ENCODE data around the gene DYSF.

DNA sequence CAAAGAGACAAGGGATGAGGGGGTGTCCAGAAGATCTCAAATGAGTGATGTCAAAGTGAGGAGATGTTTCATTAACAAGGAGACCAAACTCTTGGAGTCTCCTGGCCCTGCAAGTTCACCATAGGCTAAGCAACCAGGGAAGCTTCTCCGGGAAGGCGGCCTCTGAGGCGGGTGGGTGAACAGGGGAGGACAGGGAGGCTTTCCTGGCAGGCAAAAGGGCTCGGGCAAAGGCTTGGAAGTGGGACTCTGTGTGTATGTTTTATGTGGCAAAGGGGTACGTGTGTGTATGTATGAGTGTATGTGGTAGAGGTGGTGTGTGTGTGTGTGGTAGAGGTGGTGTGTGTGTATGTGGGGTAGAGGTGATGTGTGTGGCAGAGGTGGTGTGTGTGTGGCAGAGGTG, 163.9 kb downstream of the DYSF start:
- TF ChIP-seq GATA2 (IDR thresholded peaks at IDR 0.05; ENCODE audit: low read depth, low read length): no peak
- no peak for TF ChIP-seq GATA3 (IDR thresholded peaks at IDR 0.05; ENCODE audit: low read depth, low read length)

Data from SH-SY5Y (cell line).